HG03565 (cell line): ENCODE measurements around the gene CTNND2.

ENCODE experiments used
- ATAC-seq: cut with Tn5 transposase; IDR thresholded peaks from one replicate; pipeline ENCODE4 v1.9.1; 2021; ENCODE audit warnings: mild to moderate bottlenecking, moderate library complexity; ENCODE audit not compliant: unreplicated experiment

CTNND2 gene

GRCh38 chr5:11400316-11400715 lies 503.9 kb downstream of the CTNND2 start:
- ATAC-seq = no peak

DNA sequence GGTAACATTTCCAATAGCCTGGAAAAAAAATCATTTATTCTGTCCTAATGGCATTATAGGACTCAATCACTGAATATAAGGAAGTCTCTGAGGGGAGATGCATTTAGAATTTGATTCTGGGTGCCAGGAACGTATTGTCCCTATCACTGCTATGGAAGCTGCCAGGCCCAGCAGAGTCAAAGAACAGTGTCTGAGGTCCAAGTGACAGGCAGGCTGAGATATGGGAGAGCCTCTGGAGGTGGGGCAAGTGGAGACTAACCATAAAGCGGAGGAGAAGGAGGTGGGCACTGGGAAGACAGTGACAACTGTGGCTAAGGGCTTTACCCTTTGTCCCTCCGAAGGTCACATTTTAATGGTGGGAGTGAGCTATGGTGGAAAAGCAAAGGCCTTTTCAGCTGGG lies 505.5 kb downstream of the CTNND2 start:
- no peak for ATAC-seq

DNA sequence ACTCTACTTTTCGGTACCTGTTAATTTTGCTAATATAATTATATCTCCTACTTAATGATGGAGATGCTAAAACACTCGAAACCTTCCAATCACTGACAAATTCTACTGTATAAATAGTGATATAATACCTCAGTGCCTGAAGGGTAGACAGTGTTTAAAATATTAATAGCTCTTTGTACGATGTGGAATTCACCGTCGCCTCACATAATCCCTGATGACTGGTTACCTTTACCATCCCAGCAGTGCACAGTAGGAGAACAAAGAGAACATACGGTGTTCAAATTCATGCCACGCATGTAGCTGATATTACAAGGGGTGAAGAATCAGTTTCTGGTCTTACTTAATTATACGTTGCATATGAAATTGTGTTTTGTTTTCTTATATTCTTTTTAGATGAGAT lies 506.7 kb downstream of the CTNND2 start:
- no peak for ATAC-seq

DNA sequence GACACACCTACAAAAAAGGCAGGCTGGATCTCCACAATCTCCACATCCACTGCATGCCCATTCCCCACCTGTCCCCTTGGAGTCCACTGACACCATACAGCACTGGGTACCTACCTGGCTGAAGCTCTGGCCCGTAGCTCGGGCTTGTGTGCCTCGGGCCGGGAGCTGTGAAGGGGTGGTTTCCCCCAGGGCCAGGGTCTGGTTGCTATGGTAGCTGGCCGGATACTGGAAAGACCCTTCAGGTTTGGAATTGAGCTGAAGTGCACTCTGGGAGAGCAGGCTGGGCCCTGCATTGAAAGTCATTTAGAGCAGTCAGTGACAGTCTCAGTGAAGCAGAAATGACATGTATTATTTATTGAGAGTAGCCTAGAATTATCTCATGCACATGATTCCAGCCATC lies 507.3 kb downstream of the CTNND2 start:
- no peak for ATAC-seq

DNA sequence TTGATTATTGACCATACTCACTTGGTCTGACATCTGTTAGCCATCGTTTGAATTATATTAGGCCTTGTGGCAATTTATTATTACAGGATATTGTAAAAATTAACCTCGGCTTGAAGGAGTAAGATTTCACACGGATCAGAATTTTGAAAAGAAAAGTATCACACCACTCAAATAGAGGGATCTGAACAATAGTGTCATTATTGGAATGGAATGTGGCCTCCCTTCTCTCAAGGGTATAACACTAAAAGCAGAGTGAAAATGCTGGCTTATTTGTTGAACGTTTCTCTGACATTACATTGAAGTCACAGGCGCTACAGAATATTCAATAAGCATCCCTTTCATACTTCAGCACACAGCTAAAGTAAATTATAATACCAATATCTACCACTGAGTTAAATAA lies 509.3 kb downstream of the CTNND2 start:
- ATAC-seq = no peak

GRCh38 chr5:11390291-11390767 lies 513.9 kb downstream of the CTNND2 start:
- ATAC-seq = no peak

GRCh38 chr5:11387382-11387781 lies 516.9 kb downstream of the CTNND2 start:
- no peak for ATAC-seq

DNA sequence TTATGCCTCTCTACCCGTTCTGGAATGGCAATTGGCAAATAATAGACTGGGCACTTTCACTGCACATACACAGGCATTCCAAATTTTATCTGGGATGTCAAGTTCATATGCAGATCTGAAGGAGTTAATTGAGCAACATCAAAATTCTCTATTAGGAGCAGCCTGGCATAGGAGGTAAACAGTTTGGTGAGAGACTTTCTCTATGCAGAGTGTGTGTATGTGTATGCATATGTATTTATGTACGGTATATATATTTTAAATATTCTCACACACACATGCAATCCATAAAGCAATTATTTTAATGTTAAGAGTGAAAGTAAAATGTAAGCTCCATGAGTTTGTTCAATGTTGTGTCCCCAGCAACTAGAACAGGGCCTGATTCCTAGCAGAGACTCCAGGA lies 517.8 kb downstream of the CTNND2 start:
- no peak for ATAC-seq

- ATAC-seq = no peak
Measured at GRCh38 chr5:11385901-11386293, 518.3 kb downstream of the CTNND2 start.

DNA sequence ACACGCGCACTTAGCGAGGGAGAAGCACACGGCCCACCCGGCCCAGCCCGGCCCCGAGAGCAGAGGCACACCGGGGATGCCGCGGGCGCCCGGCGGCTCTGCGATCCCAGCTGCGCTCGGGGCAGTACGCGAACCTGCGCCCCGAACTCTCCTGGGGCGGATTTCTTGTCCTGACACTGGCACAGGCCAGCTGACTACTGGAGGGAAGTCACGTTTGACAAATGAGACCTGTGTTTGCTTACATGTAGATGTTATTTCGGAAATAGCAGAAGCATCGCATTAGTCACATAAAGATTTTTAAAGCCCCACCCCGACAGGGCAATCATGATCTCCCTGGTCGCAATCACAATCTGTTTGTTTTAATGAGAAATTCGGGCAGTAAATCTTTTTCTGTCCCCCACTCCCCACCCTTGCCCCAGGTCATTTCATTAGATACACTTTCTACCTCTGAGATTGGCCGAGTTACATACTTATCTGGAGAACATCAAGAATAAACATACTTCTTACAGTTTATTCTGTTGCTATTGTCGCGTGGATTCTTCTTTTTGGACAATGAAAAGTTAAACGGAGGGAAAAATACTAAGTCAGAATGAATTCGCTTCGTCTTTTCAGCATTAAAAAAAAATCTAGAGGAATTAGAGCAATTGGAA lies 518.9 kb downstream of the CTNND2 start:
- no peak for ATAC-seq

DNA sequence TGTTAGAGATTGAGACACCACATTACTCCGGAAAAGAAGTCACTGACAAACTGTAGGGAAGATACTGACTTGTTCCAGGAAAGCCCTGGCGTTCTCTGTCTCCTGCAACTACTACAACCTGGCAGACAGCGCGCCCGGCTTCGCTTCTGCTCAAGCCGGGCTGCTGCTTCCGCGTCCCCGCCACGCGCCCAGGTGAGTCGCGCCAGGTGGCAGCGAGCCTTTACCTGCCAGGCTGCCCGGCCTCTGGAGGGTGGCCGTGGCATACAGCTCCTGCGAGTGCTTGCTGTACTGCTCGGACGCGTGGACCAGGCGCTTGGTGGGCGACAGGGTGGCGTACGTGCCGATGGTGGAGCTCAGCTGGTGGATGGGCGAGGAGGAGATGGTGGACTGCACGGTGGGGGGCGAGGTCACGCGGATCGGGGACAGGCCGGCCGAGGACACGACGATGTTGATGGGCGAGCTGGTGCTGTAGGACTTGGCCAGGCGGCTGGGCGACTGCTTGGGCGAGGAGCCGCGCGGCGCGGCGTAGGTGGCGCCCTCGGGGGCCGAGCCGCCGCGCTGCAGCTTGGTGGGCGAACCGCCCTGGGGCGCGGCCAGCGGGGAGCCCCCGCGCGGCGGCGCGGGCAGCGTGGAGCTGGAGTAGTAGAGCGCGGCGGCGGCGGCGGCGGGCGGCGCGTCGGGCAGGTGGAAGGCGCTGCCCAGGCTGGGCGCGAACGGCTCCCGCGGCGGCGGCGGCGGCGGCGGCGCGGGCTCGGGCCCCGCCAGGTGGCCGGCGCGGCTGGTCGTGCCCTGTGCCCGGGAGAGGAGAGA lies 519.6 kb downstream of the CTNND2 start:
- ATAC-seq = no peak

- ATAC-seq = no peak
Measured at GRCh38 chr5:11383506-11384095, 520.6 kb downstream of the CTNND2 start.

- ATAC-seq = no peak
Measured at GRCh38 chr5:11378461-11378860, 525.8 kb downstream of the CTNND2 start.

- no peak for ATAC-seq
Measured at GRCh38 chr5:11377896-11378295, 526.4 kb downstream of the CTNND2 start.

GRCh38 chr5:11372191-11372590 lies 532.1 kb downstream of the CTNND2 start:
- no peak for ATAC-seq

- no peak for ATAC-seq
Measured at GRCh38 chr5:11371021-11371420, 533.2 kb downstream of the CTNND2 start.

DNA sequence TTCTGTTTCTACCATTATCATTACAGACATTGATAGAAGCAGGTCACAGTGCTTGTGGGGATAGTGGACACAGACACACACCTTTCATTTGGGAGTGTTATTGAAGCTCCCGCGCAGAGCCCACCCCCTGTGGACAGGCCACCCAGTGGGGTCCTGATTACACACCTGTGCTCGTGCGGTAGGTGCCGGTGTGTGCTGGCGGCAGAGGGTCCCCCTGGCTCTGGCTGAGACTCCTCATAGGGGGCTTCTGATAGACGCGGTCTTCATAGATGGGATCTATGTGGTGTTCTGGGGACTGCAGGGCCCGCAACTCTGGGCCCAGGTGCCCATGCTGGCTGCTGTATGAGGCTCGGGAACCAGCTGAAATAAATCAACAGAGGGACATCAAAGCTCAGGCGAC lies 539.7 kb downstream of the CTNND2 start:
- no peak for ATAC-seq

GRCh38 chr5:11363631-11364178 lies 540.5 kb downstream of the CTNND2 start:
- no peak for ATAC-seq

- ATAC-seq = no peak
Measured at GRCh38 chr5:11361768-11362167, 542.5 kb downstream of the CTNND2 start.

DNA sequence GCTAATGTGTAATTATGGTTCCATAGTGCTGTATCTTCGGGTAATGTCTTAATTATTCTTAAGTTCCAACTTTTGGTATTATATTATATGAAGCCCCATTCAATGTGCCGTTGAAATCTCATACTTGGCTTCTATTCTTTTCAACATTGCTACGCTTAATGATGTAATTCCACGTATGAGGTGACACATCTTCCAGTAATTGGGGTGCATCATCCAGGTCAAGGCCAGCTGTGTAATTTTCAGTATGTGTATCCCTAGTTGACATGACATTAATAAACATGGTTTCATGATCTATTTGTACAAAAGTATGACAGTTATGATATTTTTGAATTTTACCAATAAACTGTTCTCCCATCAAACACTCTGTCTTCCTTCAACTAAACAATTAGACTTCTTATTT lies 546.3 kb downstream of the CTNND2 start:
- no peak for ATAC-seq

DNA sequence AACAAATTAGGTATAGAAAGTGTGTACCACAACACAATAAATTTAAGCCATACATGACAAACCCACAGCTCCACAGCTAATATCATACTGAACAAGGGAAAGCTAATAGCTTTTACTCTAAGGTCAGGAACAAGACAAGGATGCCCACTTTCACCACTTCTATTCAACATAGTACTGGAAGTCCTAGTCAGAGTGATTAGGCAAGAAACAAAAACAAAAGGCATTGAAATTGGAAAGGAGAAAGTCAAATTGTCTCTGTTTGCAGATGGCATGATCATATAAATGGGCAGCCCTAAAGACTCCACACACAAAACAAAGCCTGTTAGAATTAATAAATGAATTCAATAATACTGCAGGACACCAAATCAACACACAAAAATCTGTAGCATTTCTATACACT lies 548.8 kb downstream of the CTNND2 start:
- no peak for ATAC-seq

DNA sequence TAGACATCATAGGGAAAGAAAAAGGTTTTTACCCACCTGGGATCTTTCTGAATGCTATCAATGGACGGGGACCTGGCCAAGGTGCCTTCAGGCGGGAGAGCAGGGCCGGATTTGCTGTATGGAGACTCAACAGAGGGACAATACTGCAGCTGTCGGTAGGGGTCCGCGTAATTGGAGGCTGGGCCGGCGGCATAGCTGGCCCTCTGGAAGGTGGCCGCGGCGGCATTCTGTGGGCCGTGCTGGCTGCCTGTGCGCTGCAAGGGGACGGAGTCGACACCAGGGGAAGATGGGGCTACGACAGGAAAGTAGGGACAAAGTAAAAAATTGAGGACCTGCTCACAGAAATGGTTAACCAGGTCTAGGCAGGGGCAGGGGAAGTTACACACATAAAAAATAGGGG lies 557.9 kb downstream of the CTNND2 start:
- no peak for ATAC-seq
